GM20000 (cell line): ENCODE results near the gene NMUR1.
"Not testable (repeated sequence)": the region's sequence is repeated elsewhere in the genome, so short reads cannot be mapped to it uniquely, and the experiment has no call there.

Experiments
- DNase-seq: peaks from one replicate; pipeline ENCODE4 v3.0.0; 2012; ENCODE audit warnings: low spot score
- CTCF ChIP-seq: IDR thresholded peaks from 2 replicates; pipeline ENCODE4 v1.5.1; 2012; ENCODE audit warnings: mild to moderate bottlenecking, control low read depth; ENCODE audit errors: extremely low read depth, missing control alignments

The NMUR1 gene

GRCh38 chr2:231557571-231558217, 27.4 kb upstream of the NMUR1 start:
- DNase-seq: peak; percentile 84

GRCh38 chr2:231556981-231557380, 26.7 kb upstream of the NMUR1 start:
- DNase-seq: no peak
- no peak for TF ChIP-seq CTCF

More at GRCh38 chr2:231557571-231558217, 27.4 kb upstream of the NMUR1 start:
- peak; percentile 11 for TF ChIP-seq CTCF

GRCh38 chr2:231556496-231556895, 26.3 kb upstream of the NMUR1 start:
- DNase-seq: not testable (repeated sequence)

- no peak for TF ChIP-seq CTCF
- DNase-seq: no peak
These were observed 24.7 kb upstream of the NMUR1 start for GRCh38 chr2:231554748-231555545.

GRCh38 chr2:231554327-231554726, 24.1 kb upstream of the NMUR1 start:
- DNase-seq: no peak
- TF ChIP-seq CTCF: no peak

GRCh38 chr2:231552752-231553151, 22.5 kb upstream of the NMUR1 start:
- TF ChIP-seq CTCF: no peak
- no peak for DNase-seq

- no peak for DNase-seq
- TF ChIP-seq CTCF: no peak
These were observed 19.4 kb upstream of the NMUR1 start for GRCh38 chr2:231549446-231550239.
